HEK293 (cell line): ENCODE results near the gene PUM2.

Experiments used
- CTCF ChIP-seq: fragments of 450-650 bp; formaldehyde crosslinking; IDR thresholded peaks from 2 replicates; pipeline ENCODE4 v1.5.1; 2016; ENCODE audit warnings: missing biosample characterization, missing genetic modification characterization
- KLF10 ChIP-seq: fragments of 450-650 bp; IDR thresholded peaks from 2 replicates; pipeline ENCODE4 v1.5.1; 2018; ENCODE audit warnings: missing biosample characterization, mild to moderate bottlenecking, missing genetic modification characterization
- KLF16 ChIP-seq: fragments of 450-650 bp; formaldehyde crosslinking; IDR thresholded peaks from 2 replicates; pipeline ENCODE4 v1.5.1; 2017; ENCODE audit warnings: missing biosample characterization, missing genetic modification characterization
- TCF7L2 ChIP-seq: IDR thresholded peaks from 2 replicates; pipeline ENCODE4 v1.6.1; 2011; ENCODE audit warnings: low read depth, mild to moderate bottlenecking, inconsistent platforms, low read length, moderate library complexity, borderline replicate concordance
- ZNF146 ChIP-seq: fragments of 450-650 bp; formaldehyde crosslinking; IDR thresholded peaks from 2 replicates; pipeline ENCODE4 v1.5.1; 2016; ENCODE audit warnings: missing biosample characterization, missing genetic modification characterization
- ZNF24 ChIP-seq: fragments of 450-650 bp; formaldehyde crosslinking; IDR thresholded peaks from 2 replicates; pipeline ENCODE4 v1.5.1; 2016; ENCODE audit warnings: missing biosample characterization, missing genetic modification characterization
- ZNF398 ChIP-seq: fragments of 450-650 bp; formaldehyde crosslinking; IDR thresholded peaks from 2 replicates; pipeline ENCODE4 v1.5.1; 2017; ENCODE audit warnings: missing biosample characterization, missing genetic modification characterization
- ZSCAN16 ChIP-seq: fragments of 450-650 bp; formaldehyde crosslinking; IDR thresholded peaks from 2 replicates; pipeline ENCODE4 v1.5.1; 2016; ENCODE audit warnings: missing biosample characterization, missing genetic modification characterization

- no peak for TF ChIP-seq ZNF24 (tag by site-specific recombination)
- no peak for TF ChIP-seq CTCF (tag by site-specific recombination)
- no peak for TF ChIP-seq ZSCAN16 (tag by site-specific recombination)
- no peak for TF ChIP-seq KLF10 (tag by site-specific recombination)
- no peak for TF ChIP-seq KLF16 (tag by site-specific recombination)
- TF ChIP-seq ZNF146 (tag by site-specific recombination), result no peak
- TF ChIP-seq TCF7L2, result no peak
- TF ChIP-seq ZNF398, result no peak
Observed at GRCh38 chr2:20230114-20230425, 120.6 kb downstream of the PUM2 start.
